ENCODE data around the gene RIN3.

RIN3 gene

GRCh38 chr14:92573761-92574498 lies 60.3 kb downstream of the RIN3 start:
- DNase-seq (ENCODE audit: low read depth in 1 of 2, low spot score in 1 of 2), result no peak

- no peak for DNase-seq (ENCODE audit: low read depth in 1 of 2, low spot score in 1 of 2)
These were observed 61.6 kb downstream of the RIN3 start for GRCh38 chr14:92575061-92575747.

GRCh38 chr14:92575748-92576303 lies 62.2 kb downstream of the RIN3 start:
- DNase-seq (ENCODE audit: low read depth in 1 of 2, low spot score in 1 of 2), result no peak

GRCh38 chr14:92577321-92577742 lies 63.8 kb downstream of the RIN3 start:
- no peak for DNase-seq (ENCODE audit: low read depth in 1 of 2, low spot score in 1 of 2)

- no peak for DNase-seq (ENCODE audit: low read depth in 1 of 2, low spot score in 1 of 2)
These were observed 64.9 kb downstream of the RIN3 start for GRCh38 chr14:92578511-92578910.

- DNase-seq (ENCODE audit: low read depth in 1 of 2, low spot score in 1 of 2), result no peak
These were observed 65.8 kb downstream of the RIN3 start for GRCh38 chr14:92579244-92579936.

- no peak for DNase-seq (ENCODE audit: low read depth in 1 of 2, low spot score in 1 of 2)
These were observed 67.6 kb downstream of the RIN3 start for GRCh38 chr14:92581206-92581605.

- no peak for DNase-seq (ENCODE audit: low read depth in 1 of 2, low spot score in 1 of 2)
These were observed 68.5 kb downstream of the RIN3 start for GRCh38 chr14:92581966-92582566.

- DNase-seq (ENCODE audit: low read depth in 1 of 2, low spot score in 1 of 2), result no peak
These were observed 69.3 kb downstream of the RIN3 start for GRCh38 chr14:92582706-92583452.

- DNase-seq (ENCODE audit: low read depth in 1 of 2, low spot score in 1 of 2), result no peak
These were observed 70.6 kb downstream of the RIN3 start for GRCh38 chr14:92584220-92584619.

- DNase-seq (ENCODE audit: low read depth in 1 of 2, low spot score in 1 of 2), result no peak
These were observed 71.2 kb downstream of the RIN3 start for GRCh38 chr14:92584816-92585215.

- peak in 1 of 2 donors; percentile 51 for DNase-seq (ENCODE audit: low read depth in 1 of 2, low spot score in 1 of 2)
These were observed 72.7 kb downstream of the RIN3 start for GRCh38 chr14:92585981-92586937.

GRCh38 chr14:92586963-92587699 lies 73.5 kb downstream of the RIN3 start:
- no peak for DNase-seq (ENCODE audit: low read depth in 1 of 2, low spot score in 1 of 2)

- DNase-seq (ENCODE audit: low read depth in 1 of 2, low spot score in 1 of 2), result no peak
These were observed 74.1 kb downstream of the RIN3 start for GRCh38 chr14:92587700-92588085.

GRCh38 chr14:92589213-92589852 lies 75.8 kb downstream of the RIN3 start:
- DNase-seq (ENCODE audit: low read depth in 1 of 2, low spot score in 1 of 2), result no peak

GRCh38 chr14:92590176-92590575 lies 76.6 kb downstream of the RIN3 start:
- no peak for DNase-seq (ENCODE audit: low read depth in 1 of 2, low spot score in 1 of 2)

- DNase-seq (ENCODE audit: low read depth in 1 of 2, low spot score in 1 of 2), result no peak
These were observed 77.4 kb downstream of the RIN3 start for GRCh38 chr14:92590941-92591340.

GRCh38 chr14:92591346-92591745 lies 77.8 kb downstream of the RIN3 start:
- DNase-seq (ENCODE audit: low read depth in 1 of 2, low spot score in 1 of 2), result no peak

Measured in activated CD4-positive, alpha-beta T cell treated with anti-CD3 and anti-CD28 coated beads, Interleukin-2, amount 50 U/mL, for 24 hours (primary cell).